Measurements from ENCODE around the gene PTPN20.
"Not testable (repeated sequence)": the region's sequence is repeated elsewhere in the genome, so short reads cannot be mapped to it uniquely, and the experiment has no call there.

The PTPN20 gene

DNA sequence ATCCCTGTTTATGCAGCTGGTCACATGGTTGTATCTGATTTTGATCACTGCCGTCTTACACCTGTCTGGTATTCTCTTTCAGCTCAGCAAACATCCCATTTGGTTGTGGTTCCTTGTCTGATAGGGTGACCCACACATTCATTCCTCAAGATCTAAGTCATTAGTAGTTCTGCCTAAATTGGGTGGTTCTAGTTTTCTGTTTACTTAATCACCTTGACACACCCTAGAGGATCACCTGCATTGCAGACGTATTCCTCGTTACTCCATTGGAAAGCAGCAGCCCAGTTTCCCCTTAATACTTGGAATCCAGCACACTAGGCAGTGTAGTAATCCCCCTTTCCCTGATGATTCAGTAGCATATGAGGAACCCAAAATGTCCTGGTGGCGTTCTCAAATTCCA, 41.3 kb downstream of the PTPN20 start:
- not testable (repeated sequence) for DNase-seq (ENCODE audit: low spot score)

DNA sequence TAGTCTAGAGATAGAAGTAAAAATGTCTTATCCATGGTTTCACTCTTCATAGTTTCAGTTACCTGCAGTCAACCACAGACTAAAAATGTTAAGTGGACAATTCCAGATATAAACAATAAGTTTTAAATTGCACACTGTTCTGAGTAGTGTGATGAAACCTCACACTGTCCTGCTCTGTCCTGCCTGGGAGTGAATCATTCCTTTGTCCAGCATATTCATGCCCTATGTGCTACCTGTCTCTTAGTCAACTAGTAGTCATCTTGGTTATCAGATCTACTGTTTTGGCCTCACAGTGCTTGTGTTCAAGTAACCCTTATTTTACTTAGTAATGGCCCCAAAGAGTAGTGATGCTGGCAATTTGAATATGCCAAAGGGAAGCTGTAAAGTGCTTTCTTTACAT, 49.5 kb downstream of the PTPN20 start:
- DNase-seq (ENCODE audit: low spot score) = not testable (repeated sequence)

GRCh38 chr10:46963356-46963755, 52.1 kb downstream of the PTPN20 start:
- DNase-seq (ENCODE audit: low spot score) = not testable (repeated sequence)

GRCh38 chr10:46967013-46967412, 55.8 kb downstream of the PTPN20 start:
- not testable (repeated sequence) for DNase-seq (ENCODE audit: low spot score)

DNA sequence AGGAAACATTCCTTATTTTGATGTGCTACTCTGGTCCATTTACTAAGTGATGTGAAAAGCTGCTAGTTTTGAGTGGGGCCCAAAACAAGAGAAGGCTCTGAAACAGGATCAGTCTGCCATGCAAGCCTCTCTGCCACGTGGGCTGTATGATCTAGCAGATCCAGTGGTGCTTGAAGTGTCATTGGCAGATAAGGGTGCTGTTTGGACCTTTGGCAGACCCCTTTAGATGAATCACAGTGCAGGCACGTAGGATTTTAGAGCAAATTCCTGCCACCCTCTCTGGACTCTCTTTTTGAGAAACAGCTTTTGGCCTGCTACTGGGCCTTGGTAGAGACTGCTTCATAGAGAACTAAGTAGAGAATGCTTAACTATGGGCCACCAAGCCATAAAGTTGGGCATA, 69.0 kb downstream of the PTPN20 start:
- not testable (repeated sequence) for DNase-seq (ENCODE audit: low spot score)

GRCh38 chr10:46987233-46987924, 76.2 kb downstream of the PTPN20 start:
- DNase-seq (ENCODE audit: low spot score) = not testable (repeated sequence)

- DNase-seq (ENCODE audit: low spot score) = no peak
These were observed 81.8 kb downstream of the PTPN20 start for GRCh38 chr10:46992803-46993561.

DNA sequence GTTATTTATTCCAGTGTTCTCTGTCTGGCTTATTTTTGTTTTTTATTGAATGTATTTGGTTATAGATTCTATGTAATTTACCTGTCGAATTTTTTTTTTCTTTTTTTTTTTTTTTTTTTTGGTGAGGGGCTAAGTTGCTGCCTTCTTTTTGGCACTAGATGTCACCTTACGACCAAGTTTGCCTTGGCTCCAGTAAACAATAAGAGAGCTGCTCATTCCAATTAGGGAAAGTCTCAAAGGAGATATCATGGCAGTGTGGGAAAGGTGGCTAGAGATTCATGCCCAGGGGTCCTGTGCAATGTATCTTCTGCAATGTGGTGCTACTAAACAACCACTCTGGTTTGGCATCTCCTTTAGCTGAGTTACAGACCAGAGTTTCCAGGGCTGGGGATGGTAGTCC, 84.0 kb downstream of the PTPN20 start:
- DNase-seq (ENCODE audit: low spot score) = no peak

GRCh38 chr10:46998192-46998591, 87.0 kb downstream of the PTPN20 start:
- no peak for DNase-seq (ENCODE audit: low spot score)

DNA sequence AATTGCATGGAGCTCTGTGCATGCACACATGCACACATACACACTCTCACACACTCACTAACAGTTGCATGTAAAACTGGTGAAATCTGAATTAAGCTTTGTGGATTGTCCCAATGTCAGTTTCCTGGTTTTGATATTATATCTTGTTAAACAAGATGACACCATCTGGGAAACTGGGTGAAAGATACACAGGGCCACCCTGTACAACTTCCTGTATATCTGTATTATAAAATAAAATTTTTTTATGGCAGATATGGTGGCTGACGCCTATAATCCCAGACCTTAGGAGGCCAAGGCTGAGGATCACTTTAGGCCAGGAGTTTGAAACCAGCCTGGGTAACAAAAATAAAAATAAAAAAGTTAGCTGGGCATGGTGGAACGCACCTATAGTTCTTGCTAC, 87.4 kb downstream of the PTPN20 start:
- DNase-seq (ENCODE audit: low spot score) = no peak

DNA sequence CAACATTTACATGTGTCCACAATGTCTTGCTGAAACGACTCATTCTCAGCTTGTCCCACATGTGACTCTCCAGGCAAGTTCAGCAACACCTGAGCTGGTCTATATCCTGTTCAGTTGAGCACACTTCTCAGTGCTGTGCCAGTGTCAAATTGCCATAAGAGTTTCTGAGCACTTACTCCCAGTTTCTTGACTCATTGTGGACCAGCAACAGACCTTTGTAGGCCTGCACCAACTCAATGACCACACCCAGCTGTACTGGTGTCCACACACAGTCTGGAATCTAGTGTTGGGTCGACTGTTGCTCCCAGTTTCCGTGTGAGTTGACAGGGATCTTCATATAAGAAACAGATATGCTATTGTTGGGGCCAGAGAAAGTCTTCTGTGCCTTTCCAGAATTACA, 88.0 kb downstream of the PTPN20 start:
- no peak for DNase-seq (ENCODE audit: low spot score)

DNA sequence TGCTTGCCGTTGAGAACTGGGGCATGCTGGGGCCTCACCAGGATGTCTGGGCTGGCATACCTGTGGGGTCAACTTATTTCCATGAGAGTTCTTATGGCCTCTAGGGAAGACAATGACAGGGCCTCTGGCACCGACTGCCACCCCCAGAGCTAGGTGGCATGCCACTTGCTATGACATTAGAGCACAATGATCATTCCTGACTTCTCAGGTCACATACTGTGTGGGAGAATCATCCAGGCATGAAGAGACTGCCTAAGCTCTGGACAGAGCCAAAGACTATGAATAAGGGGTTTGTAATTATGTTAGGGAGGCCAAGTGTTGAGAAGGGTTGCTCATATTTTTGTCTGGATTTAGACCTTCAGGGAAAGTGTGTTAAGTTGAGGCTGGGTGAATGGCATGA, 97.5 kb downstream of the PTPN20 start:
- no peak for DNase-seq (ENCODE audit: low spot score)

GRCh38 chr10:47009215-47009838, 98.1 kb downstream of the PTPN20 start:
- DNase-seq (ENCODE audit: low spot score) = no peak

- DNase-seq (ENCODE audit: low spot score) = no peak
These were observed 98.8 kb downstream of the PTPN20 start for GRCh38 chr10:47010036-47010435.

DNA sequence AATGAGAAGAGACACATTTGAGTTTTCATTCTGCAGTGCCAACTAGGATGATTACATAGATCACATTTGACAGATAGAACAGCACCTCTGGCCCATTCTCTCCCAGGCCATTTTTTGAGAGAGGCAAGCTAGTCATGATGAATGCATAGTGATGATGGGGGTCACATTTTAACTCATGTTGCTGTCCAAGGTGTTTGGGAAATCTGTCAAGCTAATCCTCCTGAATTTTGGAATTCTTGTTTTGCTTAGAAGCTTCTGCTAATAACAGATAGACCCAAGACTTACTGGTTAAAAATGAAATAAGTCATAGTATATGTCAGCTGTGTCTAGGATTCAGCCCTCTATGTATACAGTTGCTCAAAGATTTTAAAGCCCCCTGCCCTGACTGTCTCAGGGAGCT, 101.0 kb downstream of the PTPN20 start:
- DNase-seq (ENCODE audit: low spot score) = no peak

DNA sequence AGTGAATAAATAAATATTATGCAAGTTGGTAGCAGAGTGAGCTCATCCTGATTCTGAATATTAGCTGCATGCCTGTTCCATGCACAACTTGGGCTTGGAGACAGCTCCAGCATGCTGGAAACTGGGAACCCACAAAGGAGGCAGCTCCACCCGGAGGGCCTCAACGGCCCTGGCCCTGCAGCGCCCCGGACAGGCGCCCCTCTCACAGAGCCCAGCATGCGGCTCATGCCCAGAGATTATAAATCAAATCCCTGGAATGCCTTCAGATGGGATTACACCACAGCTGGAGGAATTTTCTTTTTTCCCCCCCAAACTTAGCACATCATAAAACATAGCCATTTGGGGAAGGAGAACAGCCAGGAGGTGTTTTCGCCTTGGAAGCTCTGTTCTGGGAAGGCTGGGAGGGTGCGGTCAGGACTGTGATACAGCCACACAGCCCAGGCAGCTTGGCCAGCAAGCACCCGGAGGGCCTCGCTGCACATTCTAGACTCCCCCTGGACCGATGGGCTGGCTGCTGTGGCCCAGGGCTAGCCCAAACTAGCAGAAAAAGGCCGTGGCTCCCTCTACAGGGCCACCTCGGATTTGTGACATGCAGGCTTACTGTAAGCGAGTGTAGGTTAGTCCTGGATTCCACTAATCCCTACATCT, 102.4 kb downstream of the PTPN20 start:
- DNase-seq (ENCODE audit: low spot score) = no peak

DNA sequence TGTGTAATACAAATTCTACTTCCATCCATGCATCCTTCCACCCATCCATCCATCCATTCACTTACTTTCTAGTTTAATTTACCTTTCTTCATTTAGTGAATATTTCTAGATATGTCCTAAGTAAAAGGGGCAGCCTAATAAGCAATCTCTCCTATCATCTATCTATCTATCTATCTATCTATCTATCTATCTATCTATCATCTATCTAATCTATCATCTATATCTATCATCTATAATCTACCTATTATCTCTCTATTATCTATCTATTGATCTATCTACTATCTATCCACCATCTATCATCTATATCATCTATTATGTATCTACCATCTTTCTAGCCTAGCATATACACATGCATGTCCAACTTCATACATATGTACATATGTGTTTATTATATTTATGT, 104.2 kb downstream of the PTPN20 start:
- DNase-seq (ENCODE audit: low spot score) = no peak

DNA sequence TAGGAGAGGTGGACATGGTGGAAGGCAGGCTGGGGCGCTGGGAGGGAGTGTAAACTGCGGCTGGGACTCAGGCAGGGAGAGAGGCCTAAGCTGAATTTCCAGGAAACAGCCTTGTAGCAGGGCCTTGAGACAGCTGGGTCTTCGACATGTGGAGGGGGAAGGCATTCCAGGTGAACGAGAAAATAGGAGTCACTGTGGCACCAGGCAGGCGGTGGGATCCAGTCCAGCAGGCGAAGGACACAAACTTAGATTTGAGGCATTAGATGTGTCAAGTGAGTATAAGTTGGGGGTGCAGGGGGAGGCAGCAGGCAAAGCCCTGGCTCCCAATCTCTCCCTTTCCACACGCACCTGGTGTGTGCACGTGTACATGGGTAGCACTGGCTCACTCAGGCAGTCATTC, 105.3 kb downstream of the PTPN20 start:
- no peak for DNase-seq (ENCODE audit: low spot score)

DNA sequence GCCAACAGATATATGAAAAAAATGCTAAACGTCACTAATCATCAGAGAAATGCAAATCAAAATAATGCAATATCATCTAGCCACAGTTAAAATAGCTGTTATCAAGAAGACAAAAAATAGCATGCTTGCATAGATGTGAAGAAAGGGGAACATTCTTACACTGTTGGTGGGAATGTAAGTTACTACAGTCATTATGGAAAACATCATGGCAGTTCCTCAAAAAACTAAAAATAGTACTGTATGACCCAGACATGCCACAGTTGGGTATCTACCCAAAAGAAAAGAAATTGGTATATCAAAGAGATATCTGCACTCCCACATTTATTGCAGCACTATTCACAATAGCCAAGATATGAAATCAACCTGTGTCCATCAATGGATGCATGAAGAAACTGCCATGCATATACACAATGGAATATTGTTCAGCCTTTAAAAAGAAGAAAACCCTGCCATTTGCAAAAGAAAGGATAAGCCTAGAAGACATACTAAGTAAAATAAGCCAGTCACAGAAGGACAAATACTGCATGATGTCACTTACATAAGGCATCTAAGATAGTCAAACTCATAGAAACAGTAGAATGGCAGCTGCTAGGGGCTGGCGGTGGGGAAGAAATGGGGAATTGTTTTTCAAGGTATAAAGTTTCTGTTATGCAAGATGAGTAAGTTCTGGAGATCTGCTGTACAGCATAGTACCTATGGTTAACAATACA, 107.0 kb downstream of the PTPN20 start:
- no peak for DNase-seq (ENCODE audit: low spot score)

- DNase-seq (ENCODE audit: low spot score) = no peak
These were observed 108.2 kb downstream of the PTPN20 start for GRCh38 chr10:47019155-47020145.

- no peak for DNase-seq (ENCODE audit: low spot score)
These were observed 109.2 kb downstream of the PTPN20 start for GRCh38 chr10:47020471-47020870.

Data from hematopoietic multipotent progenitor cell treated with erythropoietin and hydrocortisone succinate and interleukin-3 and kit ligand, for 17 days (in vitro differentiated cells).